NCI-H1048 (cell line): ENCODE data around the gene COPB2.

ENCODE experiments used
- DNase-seq: peaks from one replicate; lab custom pipeline; 2025; lab: John Stamatoyannopoulos, UW

Gene COPB2

DNA sequence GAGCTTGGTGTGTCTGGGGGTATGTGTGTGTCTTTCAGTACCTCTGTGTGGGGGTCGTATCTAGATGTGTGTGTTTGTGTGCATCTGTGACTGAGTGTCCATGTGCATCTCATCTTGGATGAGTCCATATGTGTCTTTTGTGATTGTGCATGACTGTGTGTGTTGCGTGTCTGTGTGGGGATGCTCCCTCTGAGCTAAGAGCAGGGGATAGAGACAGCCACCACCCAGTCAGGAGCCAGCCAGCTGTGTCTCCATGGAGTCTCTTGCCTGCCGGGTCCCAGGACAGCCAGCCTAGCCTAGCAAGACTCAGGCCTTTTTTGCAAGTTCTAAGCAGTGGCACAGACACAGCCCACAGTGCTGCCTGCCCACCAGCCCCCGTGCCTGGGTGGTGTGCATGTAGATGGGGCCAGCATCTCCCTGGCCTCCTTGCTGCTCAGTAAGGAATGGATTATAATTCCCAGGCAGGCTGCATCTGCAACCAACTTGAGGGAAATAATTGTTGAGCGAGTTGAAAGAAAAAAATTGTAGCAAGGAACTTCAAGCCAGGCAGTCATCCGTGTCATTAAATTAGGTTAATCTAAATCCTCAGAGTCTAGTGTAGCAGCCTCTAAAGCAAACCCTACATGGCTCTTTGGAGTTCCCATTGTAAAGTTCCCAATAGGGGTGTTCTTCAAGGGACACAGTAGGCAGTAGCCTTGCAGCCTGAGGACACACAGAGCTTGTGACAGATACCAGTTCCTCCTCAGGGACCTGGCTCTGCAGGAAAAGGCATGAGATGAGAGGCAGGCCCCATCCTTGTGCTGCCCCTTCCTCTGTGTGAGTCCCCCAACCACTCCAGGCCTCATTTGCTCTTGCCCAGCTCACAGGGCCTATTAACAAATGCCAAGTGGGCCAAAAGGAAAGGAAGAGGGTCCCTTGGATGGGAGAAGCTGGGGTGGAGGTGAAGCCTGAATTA, 81.6 kb downstream of the COPB2 start:
- DNase-seq: no peak
